Measurements from ENCODE around the gene TK1. TPM values are rescaled to one million over a fixed set of nuclear protein-coding genes. Genes with fewer than 3 reads are reported as not detected.

TK1 gene
- total RNA-seq, 1 donor: 75.9 TPM

DNA sequence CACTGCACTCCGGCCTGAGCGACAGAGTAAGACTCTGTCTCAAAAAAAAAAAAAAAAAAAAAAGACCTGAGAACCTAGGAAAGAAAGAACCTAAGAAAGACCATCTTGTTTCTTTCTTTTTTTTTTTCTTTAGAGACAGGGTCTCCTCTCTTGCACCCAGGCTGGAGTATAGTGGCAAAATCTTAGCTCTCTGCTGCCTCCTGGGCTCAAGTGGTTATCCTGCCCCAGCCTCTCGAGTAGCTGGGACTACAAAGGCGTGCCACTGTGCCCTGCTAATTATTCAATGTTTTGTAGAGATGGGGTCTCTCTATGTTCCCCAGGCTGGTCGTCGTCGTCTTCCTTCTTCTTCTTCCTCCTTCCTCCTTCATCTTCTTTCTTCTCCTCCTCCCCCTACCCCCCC lies 19.4 kb upstream of the TK1 start:
- H3K4me3 ChIP-seq (ENCODE audit: low read depth, low read length): no peak overlapping the region
- TF ChIP-seq, protein P1, sequence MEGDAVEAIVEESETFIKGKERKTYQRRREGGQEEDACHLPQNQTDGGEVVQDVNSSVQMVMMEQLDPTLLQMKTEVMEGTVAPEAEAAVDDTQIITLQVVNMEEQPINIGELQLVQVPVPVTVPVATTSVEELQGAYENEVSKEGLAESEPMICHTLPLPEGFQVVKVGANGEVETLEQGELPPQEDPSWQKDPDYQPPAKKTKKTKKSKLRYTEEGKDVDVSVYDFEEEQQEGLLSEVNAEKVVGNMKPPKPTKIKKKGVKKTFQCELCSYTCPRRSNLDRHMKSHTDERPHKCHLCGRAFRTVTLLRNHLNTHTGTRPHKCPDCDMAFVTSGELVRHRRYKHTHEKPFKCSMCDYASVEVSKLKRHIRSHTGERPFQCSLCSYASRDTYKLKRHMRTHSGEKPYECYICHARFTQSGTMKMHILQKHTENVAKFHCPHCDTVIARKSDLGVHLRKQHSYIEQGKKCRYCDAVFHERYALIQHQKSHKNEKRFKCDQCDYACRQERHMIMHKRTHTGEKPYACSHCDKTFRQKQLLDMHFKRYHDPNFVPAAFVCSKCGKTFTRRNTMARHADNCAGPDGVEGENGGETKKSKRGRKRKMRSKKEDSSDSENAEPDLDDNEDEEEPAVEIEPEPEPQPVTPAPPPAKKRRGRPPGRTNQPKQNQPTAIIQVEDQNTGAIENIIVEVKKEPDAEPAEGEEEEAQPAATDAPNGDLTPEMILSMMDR (IDR thresholded peaks at IDR 0.05; ENCODE audit: insufficient read depth, low read length): no peak
- DNase-seq (ENCODE audit: low read depth): no peak

DNA sequence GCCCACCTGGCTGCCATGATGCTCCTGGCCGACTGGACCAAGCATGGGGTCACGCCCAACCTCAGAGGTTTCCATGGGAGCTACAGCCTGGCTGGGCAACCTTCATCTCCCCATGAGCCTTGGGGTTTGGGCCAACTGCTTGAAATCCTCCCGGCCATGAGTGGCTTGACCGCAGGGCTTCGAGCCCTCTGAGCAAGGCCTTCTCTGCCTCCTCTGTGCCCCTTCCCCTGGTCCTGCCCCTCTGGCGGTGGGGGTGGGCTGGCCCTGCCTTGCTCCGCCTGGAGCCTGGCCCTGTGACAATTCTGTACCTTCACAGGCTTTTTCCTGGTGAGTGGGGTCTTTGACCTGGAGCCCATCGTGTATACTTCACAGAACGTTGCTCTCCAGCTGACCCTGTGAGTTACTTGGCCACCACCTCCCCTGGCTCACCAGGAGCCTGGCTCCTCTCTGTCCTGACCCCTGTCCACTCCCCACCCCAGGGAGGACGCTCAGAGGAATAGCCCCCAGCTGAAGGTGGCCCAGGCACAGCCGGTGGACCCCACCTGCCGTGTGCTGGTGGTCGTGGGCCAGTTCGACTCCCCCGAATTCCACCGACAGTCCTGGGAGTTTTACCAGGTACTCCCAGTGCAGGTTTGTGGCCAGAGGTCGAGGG lies 18.4 kb upstream of the TK1 start:
- H3K4me3 ChIP-seq (ENCODE audit: low read depth, low read length): no peak overlapping the region
- TF ChIP-seq, protein P1 (IDR thresholded peaks at IDR 0.05; ENCODE audit: insufficient read depth, low read length): no peak
- DNase-seq (ENCODE audit: low read depth): no peak

DNA sequence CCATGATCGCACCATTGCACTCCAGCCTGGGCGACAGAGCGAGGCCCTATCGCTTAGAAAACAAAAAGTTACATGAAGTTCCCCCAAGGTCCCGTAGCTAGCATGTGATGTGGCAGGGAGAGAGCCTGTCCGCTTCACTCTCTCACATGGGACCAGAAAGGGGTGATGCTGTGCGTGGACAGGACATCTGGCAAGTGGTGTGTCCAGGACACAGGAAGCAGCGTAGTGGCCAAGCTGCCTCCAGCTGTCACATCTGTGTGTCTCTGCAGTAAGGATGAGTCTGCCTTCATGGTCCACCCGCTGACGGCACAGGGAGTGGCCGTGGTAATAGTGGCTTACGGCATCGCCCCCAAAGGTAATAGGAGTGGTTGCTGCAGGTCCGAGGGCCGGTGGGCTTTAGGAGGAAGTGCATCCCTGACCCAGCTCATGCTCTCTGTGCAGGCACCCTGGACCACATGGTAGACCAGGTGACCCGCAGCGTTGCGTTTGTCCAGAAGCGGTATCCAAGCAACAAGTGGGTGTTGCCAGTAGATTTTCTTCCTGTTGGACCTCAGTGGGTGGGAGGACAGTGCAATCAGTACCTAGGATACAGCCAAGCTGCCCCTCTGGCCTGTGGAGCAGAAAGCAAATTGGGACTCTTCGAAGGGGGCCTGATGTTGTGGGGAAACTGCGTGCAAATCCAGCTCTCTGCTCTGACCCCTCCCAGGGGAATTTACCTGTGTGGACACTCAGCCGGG lies 17.7 kb upstream of the TK1 start:
- H3K4me3 ChIP-seq (ENCODE audit: low read depth, low read length): no peak overlapping the region
- DNase-seq (ENCODE audit: low read depth): no peak
- TF ChIP-seq, protein P1 (IDR thresholded peaks at IDR 0.05; ENCODE audit: insufficient read depth, low read length): no peak

DNA sequence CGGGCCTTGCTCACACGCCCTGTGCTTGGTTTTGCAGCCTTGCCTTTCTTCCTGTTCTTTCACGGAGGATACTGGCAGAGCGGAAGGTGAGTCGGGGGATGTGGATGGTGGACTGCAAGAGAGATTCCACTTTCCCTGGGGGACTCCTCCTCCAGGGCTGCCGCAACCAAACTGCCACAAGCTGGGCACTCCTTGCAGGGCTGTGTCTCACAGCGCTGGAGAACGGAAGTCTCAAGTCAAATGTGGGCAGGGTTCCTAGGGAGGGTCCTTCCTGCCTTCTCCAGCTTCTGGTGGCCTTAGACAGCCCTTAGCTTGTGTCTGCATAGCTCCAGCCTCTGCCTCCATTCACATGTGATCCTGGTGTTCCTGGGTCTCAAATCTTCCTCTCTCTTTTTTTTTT lies 15.8 kb upstream of the TK1 start:
- no peak for DNase-seq (ENCODE audit: low read depth)
- TF ChIP-seq, protein P1 (IDR thresholded peaks at IDR 0.05; ENCODE audit: insufficient read depth, low read length): no peak
- H3K4me3 ChIP-seq (ENCODE audit: low read depth, low read length): no peak overlapping the region

DNA sequence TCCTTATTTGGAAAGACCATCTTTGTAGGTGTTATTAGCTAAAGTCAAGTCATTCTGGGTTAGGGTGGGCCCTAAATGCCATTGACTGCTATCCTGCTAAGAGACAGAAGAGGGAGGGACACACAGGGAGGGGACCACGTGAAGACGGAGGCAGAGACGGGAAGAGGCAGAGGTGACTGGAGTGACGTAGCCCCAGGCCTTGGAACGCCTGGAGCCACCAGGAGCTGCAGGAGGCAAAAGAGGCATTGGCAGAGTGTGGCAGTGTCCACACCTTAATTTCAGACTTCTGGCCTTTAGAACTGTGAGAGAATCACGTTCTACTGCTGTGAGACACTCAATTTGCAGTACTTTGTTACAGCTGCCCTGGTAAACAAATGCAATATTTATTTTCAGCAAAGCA lies 13.6 kb upstream of the TK1 start:
- no peak overlapping the region for H3K4me3 ChIP-seq (ENCODE audit: low read depth, low read length)
- DNase-seq (ENCODE audit: low read depth): no peak
- TF ChIP-seq, protein P1 (IDR thresholded peaks at IDR 0.05; ENCODE audit: insufficient read depth, low read length): no peak

DNA sequence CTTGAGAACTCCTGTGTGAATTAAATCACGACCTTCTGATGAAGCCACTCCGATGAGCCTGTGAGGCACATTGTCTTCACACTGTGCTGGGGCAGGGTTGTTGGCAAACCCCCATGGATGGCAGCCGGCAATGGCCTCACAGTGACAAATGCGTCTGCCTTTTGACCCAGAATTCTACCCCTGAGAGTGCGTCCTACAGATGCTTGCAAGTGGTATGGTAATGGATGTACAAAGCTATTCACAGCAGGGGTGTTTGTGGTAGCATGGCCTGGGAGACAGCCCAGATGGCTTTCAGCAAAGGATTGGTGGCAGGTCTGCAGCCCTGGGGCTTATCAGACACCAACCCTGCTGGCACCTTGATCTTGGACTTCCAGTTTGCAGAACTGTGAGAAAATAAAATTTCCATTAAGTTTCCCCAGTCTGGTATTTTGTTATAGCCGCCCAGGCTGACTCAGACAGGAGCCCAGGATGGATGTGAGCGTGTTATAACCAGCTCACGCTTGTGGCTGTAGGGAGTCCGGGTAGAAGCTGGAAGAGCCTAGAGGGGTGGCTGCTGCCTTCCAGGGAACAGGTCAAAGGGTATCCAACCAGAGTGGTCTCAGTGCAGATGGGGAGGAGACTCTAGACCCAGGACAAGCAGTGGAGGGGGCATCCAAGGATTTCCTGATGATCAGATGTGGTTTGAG lies 10.4 kb upstream of the TK1 start:
- no peak overlapping the region for H3K4me3 ChIP-seq (ENCODE audit: low read depth, low read length)
- TF ChIP-seq, protein P1 (IDR thresholded peaks at IDR 0.05; ENCODE audit: insufficient read depth, low read length): no peak
- no peak for DNase-seq (ENCODE audit: low read depth)

Data from fibroblast of the aortic adventitia (primary cell).